ENCODE measurements around the gene DHCR7. TPM values are rescaled to one million over a fixed set of nuclear protein-coding genes. Genes with fewer than 3 reads are reported as not detected.

The DHCR7 gene
- total RNA-seq, 1 donor from 2014 or later: 88.8 TPM

- Histone ChIP-seq H3K27me3 (ENCODE audit: control insufficient read depth, insufficient read depth, low read length) (no peaks in the 10 kb centered on the region), H3K4me3 (ENCODE audit: low read depth, low read length) (no peak overlapping the region), H3K36me3 (ENCODE audit: control insufficient read depth, insufficient read depth, low read length) (peaks cover 4% of the 10 kb centered on the region)
- no peak for DNase-seq (ENCODE audit: low read depth)
- no peak for TF ChIP-seq CTCF (IDR thresholded peaks at IDR 0.05; ENCODE audit: insufficient read depth, low read length, poor library complexity, severe bottlenecking)
Observed at GRCh38 chr11:71438650-71439049, 9.5 kb downstream of the DHCR7 start.

GRCh38 chr11:71437879-71438278, 10.3 kb downstream of the DHCR7 start:
- no peak for DNase-seq (ENCODE audit: low read depth)
- Histone ChIP-seq H3K36me3 (ENCODE audit: control insufficient read depth, insufficient read depth, low read length) (peaks cover 4% of the 10 kb centered on the region), H3K4me3 (ENCODE audit: low read depth, low read length) (no peak overlapping the region), H3K27me3 (ENCODE audit: control insufficient read depth, insufficient read depth, low read length) (no peaks in the 10 kb centered on the region)
- no peak for TF ChIP-seq CTCF (IDR thresholded peaks at IDR 0.05; ENCODE audit: insufficient read depth, low read length, poor library complexity, severe bottlenecking)

GRCh38 chr11:71437399-71437798, 10.8 kb downstream of the DHCR7 start:
- Histone ChIP-seq H3K36me3 (ENCODE audit: control insufficient read depth, insufficient read depth, low read length) (peaks cover 4% of the 10 kb centered on the region), H3K4me3 (ENCODE audit: low read depth, low read length) (no peak overlapping the region), H3K27me3 (ENCODE audit: control insufficient read depth, insufficient read depth, low read length) (no peaks in the 10 kb centered on the region)
- no peak for TF ChIP-seq CTCF (IDR thresholded peaks at IDR 0.05; ENCODE audit: insufficient read depth, low read length, poor library complexity, severe bottlenecking)
- DNase-seq (ENCODE audit: low read depth): no peak

- no peaks in the 10 kb centered on the region for H3K27me3 ChIP-seq (ENCODE audit: control insufficient read depth, insufficient read depth, low read length)
- H3K36me3 ChIP-seq (ENCODE audit: control insufficient read depth, insufficient read depth, low read length): peaks cover 4% of the 10 kb centered on the region
- no peak for TF ChIP-seq CTCF (IDR thresholded peaks at IDR 0.05; ENCODE audit: insufficient read depth, low read length, poor library complexity, severe bottlenecking)
- H3K4me3 ChIP-seq (ENCODE audit: low read depth, low read length): no peak overlapping the region
- no peak for DNase-seq (ENCODE audit: low read depth)
Observed at GRCh38 chr11:71436861-71437260, 11.3 kb downstream of the DHCR7 start.

GRCh38 chr11:71435278-71435951, 12.8 kb downstream of the DHCR7 start:
- Histone ChIP-seq H3K4me3 (ENCODE audit: low read depth, low read length) (no peak overlapping the region), H3K36me3 (ENCODE audit: control insufficient read depth, insufficient read depth, low read length) (peaks cover 4% of the 10 kb centered on the region), H3K27me3 (ENCODE audit: control insufficient read depth, insufficient read depth, low read length) (no peaks in the 10 kb centered on the region)
- no peak for DNase-seq (ENCODE audit: low read depth)
- no peak for TF ChIP-seq CTCF (IDR thresholded peaks at IDR 0.05; ENCODE audit: insufficient read depth, low read length, poor library complexity, severe bottlenecking)

DNA sequence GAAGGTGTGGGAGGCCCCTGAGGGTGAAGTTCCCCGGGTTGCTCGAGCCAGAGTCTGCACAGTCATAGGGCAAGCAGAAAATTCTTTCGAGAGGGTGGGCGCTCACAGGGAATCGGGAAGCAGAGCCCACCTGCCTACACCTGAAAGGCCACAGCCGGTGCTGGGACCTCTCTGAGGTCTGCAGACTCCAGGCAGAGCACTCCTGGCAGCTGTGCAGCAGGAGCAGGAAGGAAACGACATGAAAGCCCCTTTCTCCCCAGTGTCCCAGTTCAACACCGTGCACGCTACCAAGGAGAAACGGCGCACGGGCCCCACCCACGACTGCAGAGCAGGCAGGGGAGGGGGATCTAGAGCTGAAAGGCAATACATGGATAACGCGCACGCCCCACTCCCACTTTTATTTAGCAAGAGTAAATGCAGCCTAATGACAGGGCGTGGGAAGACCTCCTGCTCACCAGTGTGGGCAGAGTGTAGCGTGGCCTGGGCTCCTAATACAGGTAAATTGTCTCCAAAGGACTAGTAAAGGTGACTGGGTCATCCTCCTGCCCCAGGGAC, 13.5 kb downstream of the DHCR7 start:
- Histone ChIP-seq H3K36me3 (ENCODE audit: control insufficient read depth, insufficient read depth, low read length) (peaks cover 4% of the 10 kb centered on the region), H3K4me3 (ENCODE audit: low read depth, low read length) (no peak overlapping the region), H3K27me3 (ENCODE audit: control insufficient read depth, insufficient read depth, low read length) (no peaks in the 10 kb centered on the region)
- TF ChIP-seq CTCF (IDR thresholded peaks at IDR 0.05; ENCODE audit: insufficient read depth, low read length, poor library complexity, severe bottlenecking): no peak
- no peak for DNase-seq (ENCODE audit: low read depth)

Measured in kidney epithelial cell (primary cell).